ENCODE data around the gene CHAD. TPM values are rescaled to one million over a fixed set of nuclear protein-coding genes. Genes with fewer than 3 reads are reported as not detected.

The CHAD gene
- total and polyA plus RNA-seq, 8 donors, result 1.7 to 26.2 (median 6.4) TPM

DNA sequence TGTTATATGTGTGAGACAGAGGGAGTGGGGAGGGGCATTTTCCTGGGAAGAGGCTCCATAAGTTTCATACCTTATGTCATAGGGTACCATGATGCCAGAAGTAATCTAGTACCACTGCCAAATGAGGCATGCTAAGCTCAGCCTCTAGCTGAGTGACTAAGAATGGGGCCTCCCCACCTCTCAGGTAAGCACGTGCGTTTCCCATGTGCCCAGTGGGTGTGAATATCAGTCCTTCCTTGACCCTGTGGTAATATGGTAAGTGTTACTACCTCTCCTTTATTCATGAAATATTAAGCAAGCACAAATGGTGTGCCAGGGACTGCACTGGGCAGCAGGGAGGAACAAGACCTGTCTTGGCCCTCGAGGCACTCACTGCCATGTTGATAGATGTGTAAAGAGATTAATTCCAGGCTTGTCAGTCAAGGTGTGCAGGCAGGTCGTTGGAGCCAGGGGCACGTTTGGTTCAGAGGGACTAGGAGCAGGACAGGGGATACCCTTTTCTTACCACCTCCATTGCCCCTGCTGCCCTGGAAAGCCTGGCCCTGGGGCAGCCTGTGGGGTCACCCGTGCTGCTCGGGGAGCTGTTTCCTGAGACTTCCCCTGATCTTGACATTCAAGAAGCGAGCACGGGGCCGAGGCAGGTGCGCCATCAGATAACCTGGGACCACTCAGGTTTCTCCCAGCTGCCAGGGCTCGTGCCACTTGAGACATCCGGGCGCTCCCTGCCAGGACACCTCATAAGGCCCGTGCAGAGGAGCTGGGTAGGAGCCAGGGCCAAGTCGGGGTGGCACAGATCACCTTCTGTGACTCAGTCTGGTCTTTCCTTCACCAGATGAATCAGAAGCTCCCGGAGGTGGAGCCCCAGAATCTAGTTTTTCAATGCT, 18.8 kb upstream of the CHAD start:
- no peaks in the 10 kb centered on the region for H3K27me3 ChIP-seq
- TF ChIP-seq, protein P1, sequence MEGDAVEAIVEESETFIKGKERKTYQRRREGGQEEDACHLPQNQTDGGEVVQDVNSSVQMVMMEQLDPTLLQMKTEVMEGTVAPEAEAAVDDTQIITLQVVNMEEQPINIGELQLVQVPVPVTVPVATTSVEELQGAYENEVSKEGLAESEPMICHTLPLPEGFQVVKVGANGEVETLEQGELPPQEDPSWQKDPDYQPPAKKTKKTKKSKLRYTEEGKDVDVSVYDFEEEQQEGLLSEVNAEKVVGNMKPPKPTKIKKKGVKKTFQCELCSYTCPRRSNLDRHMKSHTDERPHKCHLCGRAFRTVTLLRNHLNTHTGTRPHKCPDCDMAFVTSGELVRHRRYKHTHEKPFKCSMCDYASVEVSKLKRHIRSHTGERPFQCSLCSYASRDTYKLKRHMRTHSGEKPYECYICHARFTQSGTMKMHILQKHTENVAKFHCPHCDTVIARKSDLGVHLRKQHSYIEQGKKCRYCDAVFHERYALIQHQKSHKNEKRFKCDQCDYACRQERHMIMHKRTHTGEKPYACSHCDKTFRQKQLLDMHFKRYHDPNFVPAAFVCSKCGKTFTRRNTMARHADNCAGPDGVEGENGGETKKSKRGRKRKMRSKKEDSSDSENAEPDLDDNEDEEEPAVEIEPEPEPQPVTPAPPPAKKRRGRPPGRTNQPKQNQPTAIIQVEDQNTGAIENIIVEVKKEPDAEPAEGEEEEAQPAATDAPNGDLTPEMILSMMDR (IDR thresholded peaks at IDR 0.05), result no peak
- H3K4me3 ChIP-seq, result no peak overlapping the region
- peaks cover 4 to 6% (median 5%) of the 10 kb centered on the region in 3 donors for H3K4me1 ChIP-seq
- WGBS, 2 donors, result 74 to 76% methylated on average over 17 of the region's 17 CpGs
- no peak for DNase-seq
- intact Hi-C loops (cut with DNase I), result loop anchor here (5.0 to 10.0 kb wide), 4 partner anchors 47 to 137 kb away; partner anchors contain the start of gene EPN3 (in 1 of the 3)
- peaks cover 0 to 25% (median 0%) of the 10 kb centered on the region in 3 donors for H3K36me3 ChIP-seq
- ATAC-seq, result peak in 2 of 4 donors; percentile 30 to 36
- H3K27ac ChIP-seq, result no peak overlapping the region
- no peaks in the 10 kb centered on the region for H3K9me3 ChIP-seq
- no peak for FAIRE-seq

DNA sequence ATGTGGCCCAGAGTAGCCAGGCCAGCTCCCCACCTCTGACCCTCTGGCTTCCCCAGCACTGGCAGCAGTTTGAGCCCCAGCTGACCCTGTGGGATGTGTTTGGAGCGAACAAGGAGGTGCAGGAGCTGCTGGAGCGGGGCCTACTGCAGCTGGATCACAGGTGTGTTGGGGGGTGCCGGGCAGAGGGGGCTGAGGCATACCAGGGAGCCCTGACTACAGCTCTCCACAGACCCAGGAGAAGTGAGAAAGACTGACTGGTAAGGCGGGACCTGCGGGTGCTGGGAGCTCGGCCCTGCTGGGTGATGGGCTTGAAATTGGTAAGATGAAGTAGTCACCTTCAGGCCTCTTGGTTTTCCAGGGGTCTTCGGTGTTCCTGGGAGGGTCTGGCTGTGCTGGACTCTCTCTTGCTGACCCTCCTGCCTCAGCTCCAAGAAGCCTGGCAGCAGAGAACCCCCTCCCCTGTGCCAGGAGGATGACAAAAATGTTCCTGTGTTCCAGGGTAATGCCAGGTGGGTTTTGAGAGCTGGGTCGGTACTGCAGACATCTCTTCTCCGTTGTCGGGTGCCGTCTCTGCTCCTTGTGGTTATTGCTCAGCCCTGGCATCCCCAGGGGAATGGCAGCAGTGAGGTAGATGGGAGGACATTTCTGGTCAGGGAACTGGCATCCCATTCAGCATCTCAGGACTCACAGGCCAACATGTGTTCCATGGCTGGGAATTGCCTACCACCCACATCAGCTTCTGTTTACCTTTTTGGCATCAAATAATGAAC, 15.9 kb upstream of the CHAD start:
- ATAC-seq (no peak), FAIRE-seq (no peak), DNase-seq (no peak)
- no peak overlapping the region for H3K27ac ChIP-seq
- peaks cover 4 to 15% (median 11%) of the 10 kb centered on the region in 3 donors for H3K4me1 ChIP-seq
- no peak overlapping the region for H3K4me3 ChIP-seq
- no peaks in the 10 kb centered on the region for H3K27me3 ChIP-seq
- H3K36me3 ChIP-seq, result peaks cover 0 to 25% (median 3%) of the 10 kb centered on the region in 3 donors
- intact Hi-C loops (cut with DNase I), result loop anchor here (5.0 to 10.0 kb wide), 6 partner anchors 50 to 213 kb away; partner anchors contain the start of gene EPN3 (in 1 of the 3)
- TF ChIP-seq, protein P1 (IDR thresholded peaks at IDR 0.05), result no peak
- 92% methylated on average over 11 of the region's 11 CpGs for WGBS, 2 donors
- H3K9me3 ChIP-seq, result no peaks in the 10 kb centered on the region

DNA sequence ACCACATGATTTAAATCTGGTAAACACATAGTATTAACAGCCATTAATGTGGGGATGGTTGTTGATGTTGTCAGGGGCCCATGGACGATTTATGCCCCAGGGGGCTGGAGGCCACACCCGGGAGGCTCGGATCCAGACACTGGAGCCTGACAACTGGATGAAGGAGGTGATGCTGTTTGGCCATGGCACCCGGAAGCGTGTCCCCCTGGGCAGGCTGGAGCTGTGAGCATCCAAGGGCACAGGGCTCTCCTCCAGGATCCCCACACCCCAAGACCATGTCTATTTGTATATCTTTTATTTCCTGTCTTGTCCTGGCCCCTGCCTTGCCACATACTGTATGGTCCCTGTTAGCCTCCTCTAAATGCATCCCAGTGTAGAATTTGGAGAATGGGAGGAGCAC, 14.6 kb upstream of the CHAD start:
- Histone ChIP-seq H3K27ac (peak overlapping the region in 2 of 4 donors; percentile 59 to 72), H3K4me3 (no peak overlapping the region), H3K27me3 (no peaks in the 10 kb centered on the region), H3K36me3 (peaks cover 0 to 25% (median 3%) of the 10 kb centered on the region in 3 donors), H3K9me3 (no peaks in the 10 kb centered on the region), H3K4me1 (peaks cover 4 to 18% (median 11%) of the 10 kb centered on the region in 3 donors)
- no peak for DNase-seq
- no peak for FAIRE-seq
- TF ChIP-seq, protein P1 (IDR thresholded peaks at IDR 0.05), result no peak
- intact Hi-C loops (cut with DNase I), result loop anchor here (5.0 to 10.0 kb wide), 6 partner anchors 52 to 214 kb away; partner anchors contain the start of gene EPN3 (in 1 of the 3)
- no peak for ATAC-seq
- 76 to 85% methylated on average over 5 of the region's 5 CpGs for WGBS, 2 donors

DNA sequence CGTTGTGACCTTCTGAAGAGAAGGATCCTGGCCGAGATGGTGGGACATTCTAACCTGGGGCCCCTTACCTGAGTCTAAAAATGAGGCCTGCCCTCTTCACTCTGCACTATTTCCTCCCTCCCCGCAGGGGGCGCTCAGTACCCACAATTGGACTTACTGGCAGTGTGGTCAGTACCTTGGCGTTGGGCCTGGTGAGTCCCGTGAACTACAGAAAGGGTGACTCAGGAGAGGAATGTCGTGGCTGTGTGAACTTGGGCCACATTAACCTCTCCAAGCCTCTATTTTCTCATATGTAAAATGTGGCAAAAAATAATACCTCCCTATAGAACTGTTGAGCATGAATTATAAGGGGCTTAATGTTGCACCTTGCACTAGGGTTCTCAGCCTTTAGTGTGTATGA, 13.8 kb upstream of the CHAD start:
- Histone ChIP-seq H3K36me3 (peaks cover 0 to 25% (median 3%) of the 10 kb centered on the region in 3 donors), H3K4me1 (peaks cover 7 to 25% (median 11%) of the 10 kb centered on the region in 3 donors), H3K9me3 (no peaks in the 10 kb centered on the region), H3K4me3 (no peak overlapping the region), H3K27me3 (no peaks in the 10 kb centered on the region), H3K27ac (peak overlapping the region in 3 of 4 donors; percentile 20 to 72 (median 59))
- intact Hi-C loops (cut with DNase I), result loop anchor here (5.0 to 10.0 kb wide), 6 partner anchors 52 to 215 kb away; partner anchors contain the start of gene EPN3 (in 1 of the 3)
- FAIRE-seq (no peak), ATAC-seq (peak; percentile 47 to 81 (median 72)), DNase-seq (peak; percentile 95 to 98 (median 96))
- 2 to 6% methylated on average over 7 of the region's 7 CpGs for WGBS, 2 donors
- TF ChIP-seq, protein P1 (IDR thresholded peaks at IDR 0.05), result peak; percentile 70 to 84 (median 80)
